ENCODE measurements around the gene CHD1.

Gene CHD1

DNA sequence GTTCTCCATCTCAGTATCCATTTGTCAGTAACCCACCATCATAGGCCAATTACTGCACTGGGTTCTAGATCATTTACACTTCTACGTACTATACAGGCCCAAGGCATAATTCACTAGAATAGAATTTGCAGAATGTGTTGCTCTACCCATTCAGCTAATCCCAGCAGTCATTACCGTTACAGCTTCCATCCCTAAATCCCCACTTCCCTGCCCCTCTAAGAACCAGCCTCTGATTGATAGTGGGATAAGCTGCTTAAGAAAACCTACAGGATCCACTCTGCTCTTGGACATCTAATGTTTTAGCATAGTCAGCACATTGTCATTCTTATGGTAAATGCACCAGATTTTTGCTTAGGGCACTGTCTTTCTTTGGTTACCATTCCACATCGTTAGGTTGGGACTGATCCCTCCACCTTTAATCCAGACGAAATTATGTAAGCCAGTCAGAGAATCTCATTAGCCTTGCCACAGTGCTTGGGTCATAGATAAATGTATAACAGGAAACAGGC is 39.3 kb upstream of the CHD1 start:
- ChIA-PET CTCF (interaction anchor here (0.6 kb wide), 1 partner anchor 27 kb away, joined by 3 read pairs; no protein-coding TSS in a partner anchor), POLR2A (interaction anchor here (1.1 kb wide), 1 partner anchor 38 kb away, joined by 4 read pairs; no protein-coding TSS in a partner anchor)
- no peak for TF ChIP-seq FOXK2 (IDR thresholded peaks at IDR 0.05)
- TF ChIP-seq ZNF384 (IDR thresholded peaks at IDR 0.05), result no peak
- TF ChIP-seq FOXM1 (IDR thresholded peaks at IDR 0.05; ENCODE audit: borderline replicate concordance), result no peak
- TF ChIP-seq LEF1 (IDR thresholded peaks at IDR 0.05; ENCODE audit: borderline replicate concordance), result no peak
- TF ChIP-seq ARNT (IDR thresholded peaks at IDR 0.05), result no peak
- TF ChIP-seq, protein P1, sequence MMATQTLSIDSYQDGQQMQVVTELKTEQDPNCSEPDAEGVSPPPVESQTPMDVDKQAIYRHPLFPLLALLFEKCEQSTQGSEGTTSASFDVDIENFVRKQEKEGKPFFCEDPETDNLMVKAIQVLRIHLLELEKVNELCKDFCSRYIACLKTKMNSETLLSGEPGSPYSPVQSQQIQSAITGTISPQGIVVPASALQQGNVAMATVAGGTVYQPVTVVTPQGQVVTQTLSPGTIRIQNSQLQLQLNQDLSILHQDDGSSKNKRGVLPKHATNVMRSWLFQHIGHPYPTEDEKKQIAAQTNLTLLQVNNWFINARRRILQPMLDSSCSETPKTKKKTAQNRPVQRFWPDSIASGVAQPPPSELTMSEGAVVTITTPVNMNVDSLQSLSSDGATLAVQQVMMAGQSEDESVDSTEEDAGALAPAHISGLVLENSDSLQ (IDR thresholded peaks at IDR 0.05), result no peak
- TF ChIP-seq FOXA1 (IDR thresholded peaks at IDR 0.05), result no peak
- TF ChIP-seq HDGF (IDR thresholded peaks at IDR 0.05; ENCODE audit: borderline replicate concordance), result no peak
- no peak for TF ChIP-seq SP1 (IDR thresholded peaks at IDR 0.05)
- TF ChIP-seq TARDBP (IDR thresholded peaks at IDR 0.05), result no peak
- no peak for TF ChIP-seq NFRKB (IDR thresholded peaks at IDR 0.05)
- TF ChIP-seq ELF4 (IDR thresholded peaks at IDR 0.05), result no peak
- TF ChIP-seq SUZ12 (IDR thresholded peaks at IDR 0.05), result no peak
- TF ChIP-seq L3MBTL2 (conservative IDR thresholded peaks at IDR 0.05), result no peak
- TF ChIP-seq BHLHE40 (IDR thresholded peaks at IDR 0.05; ENCODE audit: borderline replicate concordance), result no peak
- TF ChIP-seq CTBP1 (IDR thresholded peaks at IDR 0.05; ENCODE audit: borderline replicate concordance), result no peak
- DNase-seq (ENCODE audit: extremely low spot score), result no peak

DNA sequence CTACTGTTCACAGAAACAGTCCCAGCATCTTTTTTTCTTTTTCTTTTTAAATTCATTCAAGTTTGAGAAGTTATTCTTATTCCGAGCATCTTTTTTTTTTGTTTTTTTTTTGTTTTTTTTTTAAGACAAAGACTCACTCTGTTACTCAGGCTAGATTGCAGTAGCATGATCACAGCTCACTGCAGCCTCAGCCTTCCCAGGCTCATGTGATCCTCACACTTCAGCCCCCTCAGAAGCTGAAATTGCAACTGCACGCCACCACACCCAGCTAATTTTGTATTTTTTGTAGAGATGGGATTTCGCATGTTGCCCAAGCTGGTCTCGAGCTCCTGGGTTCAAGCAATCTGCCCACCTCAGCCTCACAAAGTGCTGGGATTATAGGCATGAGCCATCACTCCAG is 36.4 kb upstream of the CHD1 start:
- TF ChIP-seq FOXK2 (IDR thresholded peaks at IDR 0.05), result no peak
- no peak for TF ChIP-seq L3MBTL2 (conservative IDR thresholded peaks at IDR 0.05)
- no peak for TF ChIP-seq ELF4 (IDR thresholded peaks at IDR 0.05)
- no peak for TF ChIP-seq SUZ12 (IDR thresholded peaks at IDR 0.05)
- TF ChIP-seq ZNF384 (IDR thresholded peaks at IDR 0.05), result no peak
- no peak for TF ChIP-seq LEF1 (IDR thresholded peaks at IDR 0.05; ENCODE audit: borderline replicate concordance)
- no peak for TF ChIP-seq TARDBP (IDR thresholded peaks at IDR 0.05)
- no peak for TF ChIP-seq ARNT (IDR thresholded peaks at IDR 0.05)
- TF ChIP-seq SP1 (IDR thresholded peaks at IDR 0.05), result no peak
- TF ChIP-seq, protein P1 (IDR thresholded peaks at IDR 0.05), result no peak
- TF ChIP-seq HDGF (IDR thresholded peaks at IDR 0.05; ENCODE audit: borderline replicate concordance), result no peak
- TF ChIP-seq CTBP1 (IDR thresholded peaks at IDR 0.05; ENCODE audit: borderline replicate concordance), result no peak
- TF ChIP-seq NFRKB (IDR thresholded peaks at IDR 0.05), result no peak
- TF ChIP-seq FOXM1 (IDR thresholded peaks at IDR 0.05; ENCODE audit: borderline replicate concordance), result no peak
- TF ChIP-seq BHLHE40 (IDR thresholded peaks at IDR 0.05; ENCODE audit: borderline replicate concordance), result no peak
- no peak for TF ChIP-seq FOXA1 (IDR thresholded peaks at IDR 0.05)
- CTCF ChIA-PET, result no interaction called here
- POLR2A ChIA-PET, result no interaction called here
- no peak for DNase-seq (ENCODE audit: extremely low spot score)

DNA sequence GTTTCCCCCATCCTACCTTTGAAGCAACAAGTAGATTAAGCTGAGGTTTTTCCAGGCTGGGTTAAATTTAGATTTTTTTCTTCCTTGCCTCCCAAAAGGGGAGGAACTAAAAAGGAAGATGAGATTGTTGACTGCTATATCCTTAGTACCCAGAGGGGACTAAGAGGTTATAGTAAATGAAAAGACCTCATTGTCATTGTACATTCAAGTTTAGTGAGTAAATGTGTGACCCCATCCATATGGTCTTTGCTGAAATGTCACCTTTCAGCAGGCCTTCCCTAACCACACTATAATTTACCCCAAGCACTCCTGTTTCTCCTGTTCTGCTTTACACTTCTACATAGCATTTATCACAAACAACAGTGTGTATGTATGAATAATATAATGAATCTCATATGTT is 35.8 kb upstream of the CHD1 start:
- ChIA-PET CTCF (no interaction called here), POLR2A (no interaction called here)
- no peak for DNase-seq (ENCODE audit: extremely low spot score)
- no peak for TF ChIP-seq ARNT (IDR thresholded peaks at IDR 0.05)
- no peak for TF ChIP-seq ELF4 (IDR thresholded peaks at IDR 0.05)
- no peak for TF ChIP-seq FOXK2 (IDR thresholded peaks at IDR 0.05)
- no peak for TF ChIP-seq FOXM1 (IDR thresholded peaks at IDR 0.05; ENCODE audit: borderline replicate concordance)

DNA sequence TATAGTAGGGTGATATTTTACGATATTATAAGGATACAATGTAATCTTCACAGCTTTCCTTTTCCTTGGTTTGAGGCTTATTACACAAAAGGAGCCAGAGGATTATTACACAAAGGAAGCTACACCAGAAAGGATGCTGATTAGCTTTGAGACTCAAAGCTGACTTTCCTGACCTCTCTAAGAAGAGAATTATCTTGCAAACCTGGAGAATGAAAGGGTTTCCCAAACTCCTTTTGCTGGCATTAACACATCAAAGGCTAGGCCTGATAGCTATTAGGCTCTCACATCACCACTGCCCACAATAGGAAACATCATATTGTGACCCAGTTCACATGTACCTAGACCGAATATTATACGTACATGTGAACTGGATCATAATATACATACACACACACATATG is 34.2 kb upstream of the CHD1 start:
- TF ChIP-seq HDGF (IDR thresholded peaks at IDR 0.05; ENCODE audit: borderline replicate concordance) (no peak), LEF1 (IDR thresholded peaks at IDR 0.05; ENCODE audit: borderline replicate concordance) (no peak), ZNF384 (IDR thresholded peaks at IDR 0.05) (no peak), BHLHE40 (IDR thresholded peaks at IDR 0.05; ENCODE audit: borderline replicate concordance) (no peak), CTBP1 (IDR thresholded peaks at IDR 0.05; ENCODE audit: borderline replicate concordance) (no peak), NFRKB (IDR thresholded peaks at IDR 0.05) (no peak), FOXK2 (IDR thresholded peaks at IDR 0.05) (no peak), ELF4 (IDR thresholded peaks at IDR 0.05) (no peak), SUZ12 (IDR thresholded peaks at IDR 0.05) (no peak)
- TF ChIP-seq, protein P1 (IDR thresholded peaks at IDR 0.05), result no peak
- POLR2A ChIA-PET, result no interaction called here
- CTCF ChIA-PET, result no interaction called here

DNA sequence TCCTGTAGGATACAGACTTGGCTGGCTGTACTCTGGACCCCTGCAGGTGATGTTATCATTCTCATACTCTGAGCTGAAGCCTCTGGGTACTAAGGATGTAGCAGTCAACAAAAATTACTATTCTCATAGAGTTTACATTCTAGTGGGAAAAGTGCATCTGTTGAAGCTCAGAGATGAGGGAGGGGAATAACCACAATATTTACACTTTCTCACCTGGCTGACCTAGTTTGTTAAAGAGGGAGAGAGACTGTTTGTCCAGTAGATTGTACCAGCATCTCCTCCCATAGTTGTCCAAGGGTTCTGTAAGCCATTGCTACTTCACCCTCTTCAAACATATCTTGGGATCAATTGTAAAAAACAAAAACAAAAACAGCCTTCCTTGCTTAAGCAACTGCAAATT is 33.8 kb upstream of the CHD1 start:
- CTCF ChIA-PET, result no interaction called here
- TF ChIP-seq BHLHE40 (IDR thresholded peaks at IDR 0.05; ENCODE audit: borderline replicate concordance) (no peak), TARDBP (IDR thresholded peaks at IDR 0.05) (no peak), FOXA1 (IDR thresholded peaks at IDR 0.05) (no peak), ARNT (IDR thresholded peaks at IDR 0.05) (no peak), CTBP1 (IDR thresholded peaks at IDR 0.05; ENCODE audit: borderline replicate concordance) (no peak), FOXK2 (IDR thresholded peaks at IDR 0.05) (no peak)
- TF ChIP-seq, protein P1 (IDR thresholded peaks at IDR 0.05), result no peak
- POLR2A ChIA-PET, result no interaction called here
- no peak for DNase-seq (ENCODE audit: extremely low spot score)

More for the DNA sequence above, 34.2 kb upstream of the CHD1 start:
- no peak for DNase-seq (ENCODE audit: extremely low spot score)

Measured in HEK293T (cell line).